ENCODE results near the gene CAMK2D. TPM values are rescaled to one million over a fixed set of nuclear protein-coding genes. Genes with fewer than 3 reads are reported as not detected.
"Not testable (repeated sequence)": the region's sequence is repeated elsewhere in the genome, so short reads cannot be mapped to it uniquely, and the experiment has no call there.

CAMK2D gene
- total RNA-seq, 1 experiment from 2014 or later = 32.1 TPM

- no peaks in the 10 kb centered on the region for H3K27me3 Mint-ChIP-seq (ENCODE audit: insufficient read depth, unreplicated experiment)
- no peak for TF ChIP-seq CTCF (IDR thresholded peaks at IDR 0.05; ENCODE audit: unreplicated experiment)
- ChIA-PET CTCF (interaction anchor here (0.6 kb wide), 1 partner anchor 18 kb away, joined by 4 read pairs; no protein-coding TSS in a partner anchor), POLR2A (interaction anchor here (0.6 to 0.9 kb wide), 5 partner anchors 85 to 1049 kb away, joined by 3 to 4 read pairs (median 3); no protein-coding TSS in a partner anchor)
- peak overlapping the region; percentile 55 for H3K27ac Mint-ChIP-seq (ENCODE audit: low read depth, unreplicated experiment)
- no TSS peak for BruUV-seq (replicated peaks)
- H3K9me3 Mint-ChIP-seq (ENCODE audit: unreplicated experiment) = no peaks in the 10 kb centered on the region
- no peaks in the 10 kb centered on the region for H3K4me1 Mint-ChIP-seq (ENCODE audit: insufficient read depth, unreplicated experiment)
- no peak overlapping the region for H3K4me3 Mint-ChIP-seq (ENCODE audit: unreplicated experiment)
- peaks cover 15% of the 10 kb centered on the region for H3K36me3 Mint-ChIP-seq (ENCODE audit: insufficient read depth, unreplicated experiment)
- DNase-seq (ENCODE audit: unreplicated experiment) = no peak
- intact Hi-C loops (cut with micrococcal nuclease) = loop anchor here (5.0 kb wide), 3 partner anchors 193 to 487 kb away; no protein-coding TSS in a partner anchor
Observed at GRCh38 chr4:113764720-113765264, 3.3 kb upstream of the CAMK2D start.

GRCh38 chr4:113763923-113764322 is 2.4 kb upstream of the CAMK2D start:
- peaks cover 15% of the 10 kb centered on the region for H3K36me3 Mint-ChIP-seq (ENCODE audit: insufficient read depth, unreplicated experiment)
- not testable (repeated sequence) for H3K9me3 Mint-ChIP-seq (ENCODE audit: unreplicated experiment); H3K27me3 Mint-ChIP-seq (ENCODE audit: insufficient read depth, unreplicated experiment); BruUV-seq (replicated peaks); DNase-seq (ENCODE audit: unreplicated experiment); H3K4me3 Mint-ChIP-seq (ENCODE audit: unreplicated experiment); H3K4me1 Mint-ChIP-seq (ENCODE audit: insufficient read depth, unreplicated experiment)
- intact Hi-C loops (cut with micrococcal nuclease) = loop anchor here (2.0 to 5.0 kb wide), 4 partner anchors 193 to 487 kb away; partner anchors contain the start of gene ARSJ
- POLR2A ChIA-PET = interaction anchor here (0.6 to 0.9 kb wide), 5 partner anchors 86 to 1050 kb away, joined by 3 to 4 read pairs (median 3); no protein-coding TSS in a partner anchor
- CTCF ChIA-PET = interaction anchor here (0.6 kb wide), 1 partner anchor 19 kb away, joined by 4 read pairs; no protein-coding TSS in a partner anchor
- peak overlapping the region; percentile 55 for H3K27ac Mint-ChIP-seq (ENCODE audit: low read depth, unreplicated experiment)

- Mint-ChIP-seq H3K27ac (ENCODE audit: low read depth, unreplicated experiment) (peak overlapping the region; percentile 96), H3K9me3 (ENCODE audit: unreplicated experiment) (no peaks in the 10 kb centered on the region), H3K27me3 (ENCODE audit: insufficient read depth, unreplicated experiment) (no peaks in the 10 kb centered on the region), H3K4me1 (ENCODE audit: insufficient read depth, unreplicated experiment) (peaks cover 6% of the 10 kb centered on the region), H3K36me3 (ENCODE audit: insufficient read depth, unreplicated experiment) (peaks cover 15% of the 10 kb centered on the region), H3K4me3 (ENCODE audit: unreplicated experiment) (peak overlapping the region; percentile 99)
- ChIA-PET POLR2A (interaction anchor here (0.7 to 2.0 kb wide), 14 partner anchors 11 to 617 kb away, joined by 3 to 13 read pairs (median 3); partner anchors contain the start of gene ARSJ), CTCF (interaction anchor here (0.6 to 0.7 kb wide), 2 partner anchors 215 to 622 kb away, joined by 3 to 4 read pairs; no protein-coding TSS in a partner anchor)
- DNase-seq (ENCODE audit: unreplicated experiment) = no peak
- BruUV-seq (replicated peaks) = TSS peak; percentile 83
- TF ChIP-seq CTCF (IDR thresholded peaks at IDR 0.05; ENCODE audit: unreplicated experiment) = no peak
- intact Hi-C loops (cut with micrococcal nuclease) = loop anchor here (2.0 to 5.0 kb wide), 4 partner anchors 194 to 486 kb away; partner anchors contain the start of gene ARSJ
Observed at GRCh38 chr4:113763029-113763285, 1.4 kb upstream of the CAMK2D start.

- no peak for TF ChIP-seq CTCF (IDR thresholded peaks at IDR 0.05; ENCODE audit: unreplicated experiment)
- Mint-ChIP-seq H3K4me1 (ENCODE audit: insufficient read depth, unreplicated experiment) (peaks cover 11% of the 10 kb centered on the region), H3K4me3 (ENCODE audit: unreplicated experiment) (peak overlapping the region; percentile 99), H3K27me3 (ENCODE audit: insufficient read depth, unreplicated experiment) (no peaks in the 10 kb centered on the region), H3K27ac (ENCODE audit: low read depth, unreplicated experiment) (peak overlapping the region; percentile 96), H3K9me3 (ENCODE audit: unreplicated experiment) (no peaks in the 10 kb centered on the region), H3K36me3 (ENCODE audit: insufficient read depth, unreplicated experiment) (peaks cover 17% of the 10 kb centered on the region)
- intact Hi-C loops (cut with micrococcal nuclease) = loop anchor here (1.0 to 5.0 kb wide), 6 partner anchors 195 to 485 kb away; partner anchors contain the start of gene ARSJ
- TSS peak; percentile 26 for BruUV-seq (replicated peaks)
- POLR2A ChIA-PET = interaction anchor here (0.6 to 2.0 kb wide), 21 partner anchors 13 to 618 kb away, joined by 3 to 13 read pairs (median 3); partner anchors contain the start of gene ARSJ
- CTCF ChIA-PET = interaction anchor here (0.6 to 0.7 kb wide), 3 partner anchors 193 to 233 kb away, joined by 3 read pairs; no protein-coding TSS in a partner anchor
- peak; percentile 99 for DNase-seq (ENCODE audit: unreplicated experiment)
Observed at GRCh38 chr4:113762186-113763028, 869 bp upstream of the CAMK2D start.

Measured in MCF 10A (cell line).